NCI-H1694 (cell line): ENCODE results near the gene TSPAN2.
A peak's percentile ranks its signal among the peaks of the same experiment; 100 is the strongest.

Experiments
- DNase-seq: peaks from one replicate; lab custom pipeline; 2025; lab: John Stamatoyannopoulos, UW

The TSPAN2 gene

GRCh38 chr1:115074839-115075534 lies 14.3 kb downstream of the TSPAN2 start:
- no peak for DNase-seq

- no peak for DNase-seq
Observed at GRCh38 chr1:115073298-115074087, 15.8 kb downstream of the TSPAN2 start.

- no peak for DNase-seq
Observed at GRCh38 chr1:115071012-115071664, 18.2 kb downstream of the TSPAN2 start.

- DNase-seq = no peak
Observed at GRCh38 chr1:115069659-115070308, 19.5 kb downstream of the TSPAN2 start.

- no peak for DNase-seq
Observed at GRCh38 chr1:115068826-115069585, 20.3 kb downstream of the TSPAN2 start.

GRCh38 chr1:115067161-115067859 lies 22.0 kb downstream of the TSPAN2 start:
- DNase-seq = no peak

- no peak for DNase-seq
Observed at GRCh38 chr1:115065021-115065420, 24.3 kb downstream of the TSPAN2 start.

- DNase-seq = no peak
Observed at GRCh38 chr1:115064461-115064860, 24.8 kb downstream of the TSPAN2 start.

GRCh38 chr1:115063228-115063901 lies 25.9 kb downstream of the TSPAN2 start:
- no peak for DNase-seq

- no peak for DNase-seq
Observed at GRCh38 chr1:115062542-115063004, 26.7 kb downstream of the TSPAN2 start.

GRCh38 chr1:115060501-115060900 lies 28.8 kb downstream of the TSPAN2 start:
- DNase-seq = no peak

- DNase-seq = no peak
Observed at GRCh38 chr1:115059316-115059715, 30.0 kb downstream of the TSPAN2 start.

GRCh38 chr1:115057661-115058254 lies 31.5 kb downstream of the TSPAN2 start:
- no peak for DNase-seq

GRCh38 chr1:115056395-115056798 lies 32.9 kb downstream of the TSPAN2 start:
- DNase-seq = no peak

GRCh38 chr1:115052454-115053083 lies 36.7 kb downstream of the TSPAN2 start:
- peak; percentile 67 for DNase-seq

- DNase-seq = no peak
Observed at GRCh38 chr1:115051850-115052249, 37.5 kb downstream of the TSPAN2 start.

- no peak for DNase-seq
Observed at GRCh38 chr1:115046751-115047150, 42.6 kb downstream of the TSPAN2 start.

GRCh38 chr1:115041654-115042053 lies 47.6 kb downstream of the TSPAN2 start:
- no peak for DNase-seq

GRCh38 chr1:115040501-115040900 lies 48.8 kb downstream of the TSPAN2 start:
- no peak for DNase-seq
